Measurements from ENCODE around the gene RMND5B.

The RMND5B gene

DNA sequence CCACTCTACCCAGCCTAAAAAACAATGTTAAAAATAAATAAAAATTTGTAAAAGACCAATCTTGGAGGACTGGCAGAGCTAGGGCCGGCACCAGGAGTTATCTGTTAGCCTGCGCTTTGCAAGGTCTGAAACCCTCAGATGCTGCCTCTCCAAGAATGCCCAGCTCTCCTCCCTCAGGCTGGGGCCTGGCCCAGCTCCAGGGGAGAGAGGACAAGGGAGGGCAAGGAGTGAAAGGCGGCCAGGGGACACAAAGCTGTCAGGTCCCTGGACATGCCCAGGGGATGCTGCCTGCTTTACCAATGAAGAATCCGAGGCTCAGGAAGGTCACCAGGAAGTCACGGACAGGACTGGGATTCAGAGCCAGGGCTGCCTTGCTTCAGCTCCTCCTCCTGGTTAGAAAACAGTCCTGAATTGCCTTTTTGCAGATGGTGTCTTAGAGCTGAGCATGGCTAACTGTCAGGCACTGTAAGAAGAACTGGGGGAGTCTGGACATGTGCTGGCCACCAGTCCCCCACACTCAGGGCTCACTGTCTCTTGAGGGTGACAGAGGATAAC is 23.0 kb upstream of the RMND5B start:
- DNase-seq = no peak
- H3K36me3 Mint-ChIP-seq (ENCODE audit: low read depth) = no peaks in the 10 kb centered on the region
- H3K27me3 Mint-ChIP-seq = no peaks in the 10 kb centered on the region
- H3K9me3 Mint-ChIP-seq = no peaks in the 10 kb centered on the region
- peaks cover 16% of the 10 kb centered on the region for H3K4me1 Mint-ChIP-seq (ENCODE audit: low read depth)
- H3K4me3 Mint-ChIP-seq = no peak overlapping the region
- no peak overlapping the region for H3K27ac Mint-ChIP-seq

- Mint-ChIP-seq H3K4me1 (ENCODE audit: low read depth) (peaks cover 18% of the 10 kb centered on the region), H3K27me3 (no peaks in the 10 kb centered on the region), H3K4me3 (no peak overlapping the region), H3K36me3 (ENCODE audit: low read depth) (no peaks in the 10 kb centered on the region), H3K27ac (no peak overlapping the region), H3K9me3 (no peaks in the 10 kb centered on the region)
- no peak for DNase-seq
These were observed 22.4 kb upstream of the RMND5B start for GRCh38 chr5:178108446-178108845.

DNA sequence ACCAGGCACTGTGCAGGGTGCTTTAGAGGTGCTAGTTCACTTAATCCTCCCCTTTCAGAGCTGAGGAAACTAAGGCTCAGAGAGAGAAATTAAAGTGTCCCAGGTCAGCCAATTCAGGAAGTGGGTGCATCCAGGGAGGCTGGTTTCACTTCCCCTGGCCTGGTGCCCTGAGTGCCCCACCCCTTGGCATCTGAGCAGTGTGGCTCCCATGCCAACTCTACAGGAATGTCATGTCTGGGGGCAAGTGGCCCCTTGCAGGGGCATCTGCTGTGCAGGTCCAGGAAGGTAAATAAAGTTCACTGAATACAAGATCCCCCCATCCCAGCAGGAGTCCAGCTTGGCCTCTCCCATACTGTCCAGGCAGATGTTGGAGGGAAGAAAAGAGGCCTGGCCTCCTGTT is 21.8 kb upstream of the RMND5B start:
- Mint-ChIP-seq H3K36me3 (ENCODE audit: low read depth) (no peaks in the 10 kb centered on the region), H3K4me3 (no peak overlapping the region), H3K4me1 (ENCODE audit: low read depth) (peaks cover 16% of the 10 kb centered on the region), H3K27me3 (no peaks in the 10 kb centered on the region), H3K9me3 (no peaks in the 10 kb centered on the region), H3K27ac (no peak overlapping the region)
- DNase-seq = no peak

- Mint-ChIP-seq H3K4me1 (ENCODE audit: low read depth) (peaks cover 24% of the 10 kb centered on the region), H3K4me3 (no peak overlapping the region), H3K36me3 (ENCODE audit: low read depth) (peaks cover 5% of the 10 kb centered on the region), H3K27ac (no peak overlapping the region), H3K9me3 (no peaks in the 10 kb centered on the region), H3K27me3 (no peaks in the 10 kb centered on the region)
- no peak for DNase-seq
These were observed 20.3 kb upstream of the RMND5B start for GRCh38 chr5:178110511-178110910.

- Mint-ChIP-seq H3K4me1 (ENCODE audit: low read depth) (peaks cover 35% of the 10 kb centered on the region), H3K27me3 (no peaks in the 10 kb centered on the region), H3K27ac (no peak overlapping the region), H3K4me3 (no peak overlapping the region), H3K9me3 (no peaks in the 10 kb centered on the region), H3K36me3 (ENCODE audit: low read depth) (peaks cover 5% of the 10 kb centered on the region)
- DNase-seq = no peak
These were observed 18.9 kb upstream of the RMND5B start for GRCh38 chr5:178111925-178112324.

GRCh38 chr5:178112545-178112944 is 18.3 kb upstream of the RMND5B start:
- Mint-ChIP-seq H3K27ac (peak overlapping the region; percentile 77), H3K4me1 (ENCODE audit: low read depth) (peaks cover 39% of the 10 kb centered on the region), H3K36me3 (ENCODE audit: low read depth) (peaks cover 5% of the 10 kb centered on the region), H3K4me3 (peak overlapping the region; percentile 76), H3K27me3 (no peaks in the 10 kb centered on the region), H3K9me3 (no peaks in the 10 kb centered on the region)
- DNase-seq = no peak

DNA sequence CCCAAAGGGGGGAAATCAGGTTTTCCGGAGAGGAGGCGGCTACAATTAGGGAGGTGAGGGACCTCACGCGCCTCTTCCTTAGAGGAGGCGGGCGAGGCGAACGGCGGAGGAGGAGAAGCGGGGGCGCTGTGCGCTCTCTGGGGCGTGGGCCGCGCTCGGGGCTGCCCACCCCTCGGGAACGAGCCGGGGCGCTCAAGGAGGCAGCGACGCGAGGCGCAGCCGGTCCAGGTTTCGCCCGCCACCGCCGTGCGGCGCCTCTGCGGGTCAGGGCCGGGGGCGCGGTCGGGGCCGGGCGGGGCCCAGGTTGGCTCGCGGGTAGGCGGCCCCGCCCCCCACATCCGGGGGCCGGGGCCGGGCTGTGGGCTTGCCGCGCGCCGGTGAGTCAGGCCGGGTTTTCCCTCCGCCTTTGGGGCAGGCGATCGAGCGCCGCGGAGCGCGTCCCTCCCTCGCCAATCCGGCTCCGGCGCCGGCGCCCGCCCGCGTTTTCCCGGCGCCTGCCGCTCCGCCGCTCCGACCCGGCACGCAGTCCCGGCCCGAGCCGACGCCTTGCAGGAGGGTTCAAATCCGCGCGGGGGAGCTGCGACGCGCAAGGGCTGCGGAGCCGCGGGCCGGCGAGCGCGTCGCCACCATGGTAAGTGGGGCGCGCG is 17.6 kb upstream of the RMND5B start, which contains the start of gene N4BP3:
Gene N4BP3, plus strand, starts transcription at position 392 of the 647 bp plus-strand sequence. CDS start 6,052 bp downstream, outside the sequence.
- Mint-ChIP-seq H3K27me3 (no peaks in the 10 kb centered on the region), H3K4me1 (ENCODE audit: low read depth) (peaks cover 44% of the 10 kb centered on the region), H3K4me3 (peak within 1 kb of the TSS; percentile 93), H3K36me3 (ENCODE audit: low read depth) (peaks cover 5% of the 10 kb centered on the region), H3K9me3 (no peaks in the 10 kb centered on the region), H3K27ac (peak within 1 kb of the TSS; percentile 85)
- peak; percentile 89 for DNase-seq

DNA sequence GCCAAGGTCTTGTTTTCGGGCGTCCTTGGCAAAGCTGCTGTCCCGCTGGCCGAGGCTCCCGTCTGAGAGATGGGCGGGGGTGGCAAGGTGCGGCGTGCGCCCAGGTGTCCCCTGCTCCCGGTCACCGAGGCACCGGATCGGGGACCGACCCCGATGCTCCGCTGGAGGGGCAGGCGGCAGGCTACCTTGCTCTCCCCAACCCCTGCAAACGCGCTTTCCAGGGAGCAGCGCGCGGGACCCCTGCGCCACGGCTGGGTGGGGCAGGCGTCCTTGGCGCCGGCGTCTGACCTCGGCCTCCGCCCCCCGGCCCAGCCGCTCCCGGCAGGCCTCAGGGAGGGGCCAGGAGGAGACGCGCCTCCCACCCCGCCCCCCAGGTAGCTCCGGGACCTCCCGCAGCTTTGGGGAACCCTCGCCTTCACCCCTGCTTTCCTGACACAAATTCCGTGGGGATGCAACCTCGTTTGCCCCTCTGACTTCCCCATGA is 16.9 kb upstream of the RMND5B start:
- Mint-ChIP-seq H3K9me3 (no peaks in the 10 kb centered on the region), H3K27ac (peak overlapping the region; percentile 85), H3K36me3 (ENCODE audit: low read depth) (peaks cover 5% of the 10 kb centered on the region), H3K4me3 (peak overlapping the region; percentile 93), H3K4me1 (ENCODE audit: low read depth) (peaks cover 44% of the 10 kb centered on the region), H3K27me3 (no peaks in the 10 kb centered on the region)
- DNase-seq = peak; percentile 63

GRCh38 chr5:178114325-178115135 is 16.3 kb upstream of the RMND5B start:
- Mint-ChIP-seq H3K4me3 (peak overlapping the region; percentile 93), H3K27me3 (no peaks in the 10 kb centered on the region), H3K9me3 (no peaks in the 10 kb centered on the region), H3K4me1 (ENCODE audit: low read depth) (peaks cover 44% of the 10 kb centered on the region), H3K27ac (peak overlapping the region; percentile 85), H3K36me3 (ENCODE audit: low read depth) (peaks cover 5% of the 10 kb centered on the region)
- DNase-seq = peak; percentile 69

DNA sequence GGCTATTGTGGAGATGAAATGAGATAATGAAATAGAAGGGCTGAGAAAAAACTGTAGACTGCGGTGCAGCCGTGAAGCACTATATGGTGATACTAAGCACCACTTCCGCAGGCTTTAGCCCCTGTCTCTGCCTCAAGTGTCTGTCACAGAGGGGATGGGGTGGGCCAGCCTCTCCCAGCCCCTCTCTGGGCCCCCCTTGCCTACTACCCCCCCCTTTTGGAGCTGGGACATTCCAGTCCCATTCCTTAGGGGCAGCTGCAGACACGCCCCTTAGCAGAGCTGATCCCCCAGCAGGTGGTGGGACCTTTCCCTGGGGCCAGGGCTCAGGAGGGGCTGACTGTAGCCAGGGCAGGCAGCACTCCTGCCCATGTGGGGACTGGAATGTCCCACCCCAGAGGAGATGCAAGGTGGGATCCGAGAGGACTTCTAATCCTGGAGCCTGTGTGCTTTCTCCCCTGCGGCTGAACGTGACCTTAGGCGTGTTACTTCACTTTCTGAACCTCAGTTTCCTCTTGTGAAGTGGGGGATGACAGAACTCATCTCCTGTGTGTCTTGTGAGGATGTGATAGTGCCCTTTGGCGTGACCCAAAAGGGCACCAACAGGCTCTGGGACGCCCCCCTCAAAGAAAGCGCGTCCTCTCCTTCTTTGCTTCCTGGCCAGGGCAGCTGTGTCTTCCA is 15.5 kb upstream of the RMND5B start:
- Mint-ChIP-seq H3K9me3 (no peaks in the 10 kb centered on the region), H3K27ac (peak overlapping the region; percentile 80), H3K4me1 (ENCODE audit: low read depth) (peaks cover 44% of the 10 kb centered on the region), H3K27me3 (no peaks in the 10 kb centered on the region), H3K36me3 (ENCODE audit: low read depth) (peaks cover 5% of the 10 kb centered on the region), H3K4me3 (peak overlapping the region; percentile 93)
- peak; percentile 49 for DNase-seq

- Mint-ChIP-seq H3K27me3 (no peaks in the 10 kb centered on the region), H3K27ac (peak overlapping the region; percentile 80), H3K4me3 (peak overlapping the region; percentile 93), H3K4me1 (ENCODE audit: low read depth) (peaks cover 47% of the 10 kb centered on the region), H3K36me3 (ENCODE audit: low read depth) (peaks cover 7% of the 10 kb centered on the region), H3K9me3 (no peaks in the 10 kb centered on the region)
- no peak for DNase-seq
These were observed 15.0 kb upstream of the RMND5B start for GRCh38 chr5:178115814-178116142.

- peak overlapping the region; percentile 93 for H3K4me3 Mint-ChIP-seq
- peaks cover 10% of the 10 kb centered on the region for H3K36me3 Mint-ChIP-seq (ENCODE audit: low read depth)
- peak overlapping the region; percentile 85 for H3K27ac Mint-ChIP-seq
- DNase-seq = peak; percentile 74
- H3K4me1 Mint-ChIP-seq (ENCODE audit: low read depth) = peaks cover 53% of the 10 kb centered on the region
- no peaks in the 10 kb centered on the region for H3K9me3 Mint-ChIP-seq
- no peaks in the 10 kb centered on the region for H3K27me3 Mint-ChIP-seq
These were observed 14.5 kb upstream of the RMND5B start for GRCh38 chr5:178116143-178116885.

- Mint-ChIP-seq H3K4me3 (no peak overlapping the region), H3K4me1 (ENCODE audit: low read depth) (peaks cover 51% of the 10 kb centered on the region)
- DNase-seq = no peak
These were observed 12.7 kb upstream of the RMND5B start for GRCh38 chr5:178117923-178118701.

More at GRCh38 chr5:178117923-178118701, 12.7 kb upstream of the RMND5B start:
- H3K27me3 Mint-ChIP-seq = no peaks in the 10 kb centered on the region
- no peaks in the 10 kb centered on the region for H3K9me3 Mint-ChIP-seq
- peaks cover 24% of the 10 kb centered on the region for H3K36me3 Mint-ChIP-seq (ENCODE audit: low read depth)
- H3K27ac Mint-ChIP-seq = no peak overlapping the region
